Small intestine (tissue), 7 donors: ENCODE data around the gene LINGO1. TPM values are rescaled to one million over a fixed set of nuclear protein-coding genes. Genes with fewer than 3 reads are reported as not detected.

ENCODE experiments used
- DNase-seq, 2 donors: peaks; one replicate each; pipeline versions ENCODE4 v3.0.0 to v3.0.0-alpha.2; 2013
- FAIRE-seq: peaks from 2 replicates; lab custom pipeline; 2012; peaks lifted over from hg19 to GRCh38; lab: Jason Lieb, UNC
- H3K27ac ChIP-seq, 3 donors: one replicate each; pipeline ENCODE4 v1.5.1; 2013; ENCODE audit warnings: low read length in 2 of 3, mild to moderate bottlenecking in 2 of 3, control low read depth in 1 of 3, inconsistent platforms in 1 of 3, low read depth in 1 of 3, moderate library complexity in 1 of 3
- H3K27me3 ChIP-seq, 3 donors: one replicate each; pipeline ENCODE4 v1.6.1; 2013; ENCODE audit warnings: low read length in 3 of 3, inconsistent platforms in 1 of 3; ENCODE audit not compliant: control insufficient read depth in 3 of 3, insufficient read depth in 3 of 3
- H3K36me3 ChIP-seq, 3 donors: one replicate each; pipeline ENCODE4 v1.6.1; 2013; ENCODE audit warnings: low read length in 3 of 3, inconsistent platforms in 1 of 3, low read depth in 1 of 3, mild to moderate bottlenecking in 1 of 3, moderate library complexity in 1 of 3; ENCODE audit not compliant: control insufficient read depth in 3 of 3, insufficient read depth in 2 of 3
- H3K4me1 ChIP-seq, 3 donors: one replicate each; pipeline ENCODE4 v1.6.1; 2013; ENCODE audit warnings: low read length in 2 of 3, inconsistent platforms in 1 of 3, low read depth in 1 of 3, mild to moderate bottlenecking in 1 of 3, moderate library complexity in 1 of 3; ENCODE audit not compliant: control insufficient read depth in 3 of 3, insufficient read depth in 2 of 3
- H3K4me3 ChIP-seq, 3 donors: one replicate each; pipeline ENCODE4 v1.5.1; 2013; ENCODE audit warnings: low read length in 3 of 3, control low read depth in 1 of 3, inconsistent platforms in 1 of 3, low read depth in 1 of 3, mild to moderate bottlenecking in 1 of 3, moderate library complexity in 1 of 3
- H3K9me3 ChIP-seq, 2 donors: one replicate each; pipeline ENCODE4 v1.6.1; 2013; ENCODE audit warnings: low read depth in 1 of 2, low read length in 1 of 2; ENCODE audit not compliant: control insufficient read depth in 2 of 2, insufficient read depth in 1 of 2
- WGBS, 3 donors: extraction: QIAGEN DNeasy Blood & Tissue Kit; methylation state at CpG; one replicate each; pipeline ENCODE4 v1.1.7; 2013; 5-methylcytosine and 5-hydroxymethylcytosine counted together
- polyA plus RNA-seq, 4 donors: library from polyadenylated mRNA; stranded (reverse) in 3 of 4; unstranded in 1 of 4; fragments of 200-250 nt in 3 of 4; fragments of 120-200 nt in 1 of 4; gene quantifications; one replicate each; pipeline versions ENCODE4 v1.2.1 to v1.2.3, GENCODE V29; 2013
- donor health status: healthy with polysubstance abuse.
- donor health status: control.
- donor health status: control.
- donor health status: Bipolar disorder and iron deficiency.
- donor health status: healthy.

Gene LINGO1
- polyA plus RNA-seq, 4 donors = 4.5 to 6.1 TPM; not detected in 2

DNA sequence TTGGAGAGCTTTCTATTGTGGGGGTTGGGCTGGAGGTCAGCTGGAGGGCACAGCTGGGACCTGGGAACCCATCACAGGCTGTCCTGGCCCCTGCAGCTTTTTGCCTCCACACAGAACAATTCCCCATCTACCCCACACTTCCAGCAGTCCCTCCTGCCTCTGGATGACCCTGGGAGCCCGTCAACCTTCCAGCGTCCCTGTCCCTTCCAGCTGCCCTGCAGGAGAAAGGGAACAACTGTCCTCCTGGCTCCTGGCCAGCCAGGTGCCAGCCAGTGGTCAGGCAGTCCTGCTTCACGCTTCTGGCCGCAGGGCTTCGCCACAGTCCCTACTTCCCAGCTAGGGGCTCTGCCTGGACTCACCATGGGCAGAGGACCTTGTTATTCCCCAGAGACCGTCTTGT, 27.2 kb downstream of the LINGO1 start:
- no peaks in the 10 kb centered on the region for H3K9me3 ChIP-seq
- FAIRE-seq (no peak), DNase-seq (no peak)
- no peaks in the 10 kb centered on the region for H3K36me3 ChIP-seq
- H3K4me3 ChIP-seq = no peak overlapping the region
- no peak overlapping the region for H3K27ac ChIP-seq
- 48 to 86% (median 69%) methylated on average over 6 of the region's 6 CpGs for WGBS, 3 donors
- H3K27me3 ChIP-seq = peaks cover 0 to 16% (median 0%) of the 10 kb centered on the region in 3 donors
- H3K4me1 ChIP-seq = peaks cover 0 to 12% (median 0%) of the 10 kb centered on the region in 3 donors

DNA sequence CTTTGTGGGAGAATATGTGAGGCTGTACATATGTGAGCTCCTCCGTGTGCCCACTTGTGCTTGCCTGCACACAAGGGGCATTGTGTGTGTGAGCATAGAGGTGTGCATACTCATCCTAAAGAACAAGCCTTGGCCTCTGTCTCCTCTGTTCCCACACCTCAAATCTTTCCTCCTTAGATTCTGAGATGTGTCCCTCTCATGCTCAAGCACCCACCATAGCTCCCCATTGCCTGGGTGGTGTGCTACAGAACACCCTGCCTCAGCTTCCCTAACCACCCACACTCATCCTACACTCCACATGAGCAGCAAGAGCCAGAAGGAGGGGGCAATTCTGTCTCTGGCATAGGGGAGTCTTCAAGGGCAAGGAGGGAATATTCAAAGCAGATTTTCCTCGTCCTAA, 27.7 kb downstream of the LINGO1 start:
- DNase-seq (no peak), FAIRE-seq (no peak)
- no peak overlapping the region for H3K27ac ChIP-seq
- no peak overlapping the region for H3K4me3 ChIP-seq
- H3K27me3 ChIP-seq = peaks cover 0 to 16% (median 0%) of the 10 kb centered on the region in 3 donors
- WGBS, 3 donors = 36 to 63% (median 54%) methylated on average over 2 of the region's 2 CpGs
- H3K36me3 ChIP-seq = no peaks in the 10 kb centered on the region
- H3K9me3 ChIP-seq = no peaks in the 10 kb centered on the region
- H3K4me1 ChIP-seq = peaks cover 0 to 12% (median 0%) of the 10 kb centered on the region in 3 donors

- no peak overlapping the region for H3K27ac ChIP-seq
- FAIRE-seq (no peak), DNase-seq (peak in 1 of 2 donors; percentile 11)
- H3K27me3 ChIP-seq = peaks cover 0 to 16% (median 0%) of the 10 kb centered on the region in 3 donors
- WGBS, 3 donors = 61 to 72% (median 64%) methylated on average over 14 of the region's 14 CpGs
- H3K9me3 ChIP-seq = no peaks in the 10 kb centered on the region
- peaks cover 0 to 12% (median 0%) of the 10 kb centered on the region in 3 donors for H3K4me1 ChIP-seq
- H3K4me3 ChIP-seq = no peak overlapping the region
- H3K36me3 ChIP-seq = no peaks in the 10 kb centered on the region
Observed at GRCh38 chr15:77603611-77604336, 28.9 kb downstream of the LINGO1 start.

- H3K4me1 ChIP-seq = peaks cover 0 to 12% (median 0%) of the 10 kb centered on the region in 3 donors
- FAIRE-seq = no peak
- peaks cover 0 to 16% (median 0%) of the 10 kb centered on the region in 3 donors for H3K27me3 ChIP-seq
- H3K9me3 ChIP-seq = no peaks in the 10 kb centered on the region
- H3K4me3 ChIP-seq = no peak overlapping the region
- DNase-seq = no peak
- H3K36me3 ChIP-seq = no peaks in the 10 kb centered on the region
- no peak overlapping the region for H3K27ac ChIP-seq
- 93 to 100% (median 94%) methylated on average over 1 of the region's 1 CpG for WGBS, 3 donors
Observed at GRCh38 chr15:77602800-77603199, 29.9 kb downstream of the LINGO1 start.

GRCh38 chr15:77599899-77600298, 32.8 kb downstream of the LINGO1 start:
- Histone ChIP-seq H3K4me3 (no peak overlapping the region), H3K36me3 (no peaks in the 10 kb centered on the region), H3K27ac (peak overlapping the region in 1 of 3 donors; percentile 59), H3K9me3 (no peaks in the 10 kb centered on the region), H3K27me3 (peaks cover 0 to 2% (median 0%) of the 10 kb centered on the region in 3 donors), H3K4me1 (peaks cover 0 to 4% (median 0%) of the 10 kb centered on the region in 3 donors)
- FAIRE-seq (no peak), DNase-seq (peak; percentile 24 to 28)
- 68 to 73% (median 73%) methylated on average over 5 of the region's 5 CpGs for WGBS, 3 donors

DNA sequence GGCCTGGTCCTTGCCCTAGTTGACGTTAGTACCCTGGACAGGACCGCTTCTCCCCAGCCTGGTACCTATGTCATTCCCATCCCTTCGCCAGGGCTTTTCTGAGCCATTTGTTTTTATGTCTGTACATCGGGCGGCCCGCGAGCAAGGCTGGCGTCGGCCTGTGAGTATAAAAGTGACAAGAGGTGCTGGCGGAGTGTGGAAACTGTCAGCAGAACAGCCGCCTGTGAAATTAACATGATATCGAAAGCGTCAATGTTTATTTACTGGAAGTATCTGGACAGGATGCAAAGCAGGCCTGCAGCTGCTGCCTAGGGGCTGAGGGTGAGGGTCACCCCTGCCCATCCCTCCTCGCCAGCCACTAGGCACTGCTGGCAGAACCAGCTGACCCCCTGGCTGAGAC, 33.4 kb downstream of the LINGO1 start:
- Histone ChIP-seq H3K4me3 (no peak overlapping the region), H3K9me3 (no peaks in the 10 kb centered on the region), H3K4me1 (no peaks in the 10 kb centered on the region), H3K27ac (peak overlapping the region in 1 of 3 donors; percentile 59), H3K27me3 (no peaks in the 10 kb centered on the region), H3K36me3 (no peaks in the 10 kb centered on the region)
- 74 to 89% (median 78%) methylated on average over 14 of the region's 14 CpGs for WGBS, 3 donors
- no peak for DNase-seq
- FAIRE-seq = no peak

- no peak for FAIRE-seq
- no peaks in the 10 kb centered on the region for H3K27me3 ChIP-seq
- H3K4me3 ChIP-seq = no peak overlapping the region
- 88 to 92% (median 92%) methylated on average over 4 to 5 of the region's 5 CpGs for WGBS, 3 donors
- no peak overlapping the region for H3K27ac ChIP-seq
- no peaks in the 10 kb centered on the region for H3K4me1 ChIP-seq
- no peaks in the 10 kb centered on the region for H3K9me3 ChIP-seq
- H3K36me3 ChIP-seq = no peaks in the 10 kb centered on the region
- DNase-seq = no peak
Observed at GRCh38 chr15:77598644-77599043, 34.1 kb downstream of the LINGO1 start.

DNA sequence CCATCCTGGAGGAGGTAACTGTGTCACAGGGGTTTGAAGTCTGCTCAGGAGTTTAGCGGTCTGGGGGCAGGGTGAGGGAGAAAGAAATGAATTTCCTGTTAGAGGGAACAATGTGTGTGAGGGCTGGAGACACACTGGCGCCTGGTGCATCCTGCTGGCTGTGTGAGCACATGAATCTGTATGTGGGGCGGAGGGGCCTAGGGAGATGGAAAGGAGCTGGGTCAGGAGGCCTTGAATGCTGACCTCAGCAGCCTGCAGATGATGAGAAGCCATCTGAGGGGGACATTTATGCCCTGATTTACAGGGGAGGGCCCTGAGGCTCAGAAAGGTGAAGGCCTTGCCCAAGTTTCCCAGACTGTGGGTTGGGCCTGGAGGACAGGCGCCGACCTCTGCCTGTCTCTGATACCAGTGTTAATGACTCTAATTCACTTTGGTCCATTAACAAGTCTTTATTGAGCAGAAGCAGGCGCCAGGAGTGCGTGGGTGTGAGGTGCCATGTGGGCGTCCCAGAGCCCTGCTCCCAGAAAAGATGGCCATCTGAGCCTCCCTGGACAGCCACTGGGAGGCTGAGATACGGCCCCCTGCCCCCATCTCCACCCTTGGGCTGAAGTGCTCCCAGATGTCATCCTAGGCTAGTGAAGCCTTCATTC, 34.8 kb downstream of the LINGO1 start:
- no peak for DNase-seq
- Histone ChIP-seq H3K4me3 (no peak overlapping the region), H3K27me3 (no peaks in the 10 kb centered on the region), H3K9me3 (no peaks in the 10 kb centered on the region), H3K36me3 (no peaks in the 10 kb centered on the region), H3K4me1 (no peaks in the 10 kb centered on the region), H3K27ac (no peak overlapping the region)
- FAIRE-seq = no peak
- WGBS, 3 donors = 62 to 87% (median 75%) methylated on average over 9 of the region's 9 CpGs
